Measurements from ENCODE around the gene TRAPPC11.

Gene TRAPPC11

DNA sequence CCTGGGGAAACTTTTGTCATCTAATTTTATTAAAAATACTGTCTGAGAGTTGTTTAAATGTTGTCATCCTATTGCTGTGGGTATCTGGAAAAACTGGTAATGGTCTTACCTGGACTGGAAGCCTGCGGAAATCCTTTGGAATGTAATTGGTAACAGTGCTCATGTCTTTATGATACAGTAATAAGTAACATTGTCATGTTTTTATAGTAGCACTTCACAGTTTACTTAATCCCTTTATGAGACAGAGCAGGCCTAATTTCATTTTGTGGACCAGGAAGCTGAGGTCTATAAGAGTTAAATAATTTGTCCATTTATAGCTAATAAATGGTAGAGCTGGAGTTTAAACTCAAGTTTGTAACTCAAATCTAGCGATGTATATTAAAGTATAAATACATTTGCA is 88.3 kb downstream of the TRAPPC11 start:
- H3K4me3 ChIP-seq (ENCODE audit: low read depth, low read length, poor library complexity, severe bottlenecking), result no peak overlapping the region
- H3K9ac ChIP-seq (ENCODE audit: low read length), result no peak overlapping the region
- no peaks in the 10 kb centered on the region for H3K9me3 ChIP-seq (ENCODE audit: low read length)
- no peaks in the 10 kb centered on the region for H3K27me3 ChIP-seq (ENCODE audit: insufficient read depth, low read length)
- H3K4me2 ChIP-seq (ENCODE audit: low read length), result no peak overlapping the region
- no peaks in the 10 kb centered on the region for H4K20me1 ChIP-seq (ENCODE audit: insufficient read depth, low read length)
- TF ChIP-seq, protein P1, sequence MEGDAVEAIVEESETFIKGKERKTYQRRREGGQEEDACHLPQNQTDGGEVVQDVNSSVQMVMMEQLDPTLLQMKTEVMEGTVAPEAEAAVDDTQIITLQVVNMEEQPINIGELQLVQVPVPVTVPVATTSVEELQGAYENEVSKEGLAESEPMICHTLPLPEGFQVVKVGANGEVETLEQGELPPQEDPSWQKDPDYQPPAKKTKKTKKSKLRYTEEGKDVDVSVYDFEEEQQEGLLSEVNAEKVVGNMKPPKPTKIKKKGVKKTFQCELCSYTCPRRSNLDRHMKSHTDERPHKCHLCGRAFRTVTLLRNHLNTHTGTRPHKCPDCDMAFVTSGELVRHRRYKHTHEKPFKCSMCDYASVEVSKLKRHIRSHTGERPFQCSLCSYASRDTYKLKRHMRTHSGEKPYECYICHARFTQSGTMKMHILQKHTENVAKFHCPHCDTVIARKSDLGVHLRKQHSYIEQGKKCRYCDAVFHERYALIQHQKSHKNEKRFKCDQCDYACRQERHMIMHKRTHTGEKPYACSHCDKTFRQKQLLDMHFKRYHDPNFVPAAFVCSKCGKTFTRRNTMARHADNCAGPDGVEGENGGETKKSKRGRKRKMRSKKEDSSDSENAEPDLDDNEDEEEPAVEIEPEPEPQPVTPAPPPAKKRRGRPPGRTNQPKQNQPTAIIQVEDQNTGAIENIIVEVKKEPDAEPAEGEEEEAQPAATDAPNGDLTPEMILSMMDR (IDR thresholded peaks at IDR 0.05; ENCODE audit: low read length), result no peak
- no peak for TF ChIP-seq EZH2 (IDR thresholded peaks at IDR 0.05; ENCODE audit: borderline replicate concordance, low read length)
- H3K36me3 ChIP-seq (ENCODE audit: insufficient read depth, low read length), result no peaks in the 10 kb centered on the region
- no peak overlapping the region for H3K27ac ChIP-seq (ENCODE audit: low read depth, low read length, poor library complexity, severe bottlenecking)
- H3K4me1 ChIP-seq (ENCODE audit: insufficient read depth, low read length, severe bottlenecking), result no peaks in the 10 kb centered on the region
- H3K9me2 ChIP-seq (ENCODE audit: low read depth, low read length), result no peaks in the 10 kb centered on the region
- H3F3A ChIP-seq (ENCODE audit: insufficient read depth, low read length), result no peaks in the 10 kb centered on the region
- H3K79me2 ChIP-seq (ENCODE audit: insufficient read depth, low read length), result no peaks in the 10 kb centered on the region
- H2AFZ ChIP-seq (ENCODE audit: low read length), result no peak overlapping the region

DNA sequence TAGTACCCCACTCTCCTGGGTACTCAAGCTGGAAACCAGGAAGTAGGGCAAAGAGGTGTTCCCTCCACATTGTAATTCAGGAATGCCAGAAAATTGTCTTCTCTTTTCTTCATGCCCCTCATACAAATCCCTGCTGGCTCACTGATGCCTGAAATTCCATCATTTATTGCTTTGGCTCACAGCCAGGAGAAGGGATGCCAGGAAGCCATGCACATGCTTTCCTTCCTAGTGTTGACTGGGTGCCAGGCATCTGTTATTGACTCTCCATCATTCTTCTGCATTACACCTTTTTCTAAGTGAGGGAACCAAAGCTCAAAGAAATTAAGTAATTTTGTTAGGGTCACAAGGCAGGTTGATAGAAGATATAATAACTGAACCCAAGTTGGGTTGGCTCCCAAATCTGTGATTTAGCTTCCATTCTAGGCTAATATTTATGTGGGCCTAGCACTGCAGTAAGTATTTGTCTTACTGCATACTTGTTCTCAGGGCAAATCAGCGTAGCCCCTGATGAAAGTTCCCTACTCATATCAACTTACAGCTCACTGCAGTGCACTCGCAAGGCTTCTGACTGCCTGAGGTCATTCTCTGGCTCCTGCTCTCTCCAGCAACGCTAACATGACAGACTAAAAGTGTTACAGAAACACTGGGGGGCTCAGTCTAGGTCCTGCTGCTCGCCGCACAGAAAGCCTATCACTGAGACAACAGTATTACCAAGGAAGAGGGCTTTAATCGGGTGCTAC is 89.0 kb downstream of the TRAPPC11 start:
- Histone ChIP-seq H3K4me3 (ENCODE audit: low read depth, low read length, poor library complexity, severe bottlenecking) (no peak overlapping the region), H3K9me3 (ENCODE audit: low read length) (no peaks in the 10 kb centered on the region), H3K9me2 (ENCODE audit: low read depth, low read length) (no peaks in the 10 kb centered on the region), H3K4me2 (ENCODE audit: low read length) (no peak overlapping the region), H4K20me1 (ENCODE audit: insufficient read depth, low read length) (no peaks in the 10 kb centered on the region), H3K36me3 (ENCODE audit: insufficient read depth, low read length) (no peaks in the 10 kb centered on the region), H3K4me1 (ENCODE audit: insufficient read depth, low read length, severe bottlenecking) (no peaks in the 10 kb centered on the region), H3K79me2 (ENCODE audit: insufficient read depth, low read length) (no peaks in the 10 kb centered on the region), H3K27me3 (ENCODE audit: insufficient read depth, low read length) (no peaks in the 10 kb centered on the region), H3K27ac (ENCODE audit: low read depth, low read length, poor library complexity, severe bottlenecking) (no peak overlapping the region), H3F3A (ENCODE audit: insufficient read depth, low read length) (no peaks in the 10 kb centered on the region), H2AFZ (ENCODE audit: low read length) (no peak overlapping the region), H3K9ac (ENCODE audit: low read length) (no peak overlapping the region)
- TF ChIP-seq, protein P1 (IDR thresholded peaks at IDR 0.05; ENCODE audit: low read length), result no peak
- TF ChIP-seq EZH2 (IDR thresholded peaks at IDR 0.05; ENCODE audit: borderline replicate concordance, low read length), result no peak

GRCh38 chr4:183751106-183751505 is 92.0 kb downstream of the TRAPPC11 start:
- no peak overlapping the region for H3K9ac ChIP-seq (ENCODE audit: low read length)
- H2AFZ ChIP-seq (ENCODE audit: low read length), result no peak overlapping the region

More at GRCh38 chr4:183751106-183751505, 92.0 kb downstream of the TRAPPC11 start:
- Histone ChIP-seq H3K4me2 (ENCODE audit: low read length) (no peak overlapping the region), H3K4me3 (ENCODE audit: low read depth, low read length, poor library complexity, severe bottlenecking) (no peak overlapping the region), H3K79me2 (ENCODE audit: insufficient read depth, low read length) (no peaks in the 10 kb centered on the region), H4K20me1 (ENCODE audit: insufficient read depth, low read length) (no peaks in the 10 kb centered on the region), H3K9me2 (ENCODE audit: low read depth, low read length) (no peaks in the 10 kb centered on the region), H3K36me3 (ENCODE audit: insufficient read depth, low read length) (no peaks in the 10 kb centered on the region), H3F3A (ENCODE audit: insufficient read depth, low read length) (no peaks in the 10 kb centered on the region), H3K27me3 (ENCODE audit: insufficient read depth, low read length) (no peaks in the 10 kb centered on the region; the same call in 1 of the 2 replicates), H3K4me1 (ENCODE audit: insufficient read depth, low read length, severe bottlenecking) (no peaks in the 10 kb centered on the region), H3K9me3 (ENCODE audit: low read length) (no peaks in the 10 kb centered on the region), H3K27ac (ENCODE audit: low read depth, low read length, poor library complexity, severe bottlenecking) (no peak overlapping the region)
- no peak for TF ChIP-seq EZH2 (IDR thresholded peaks at IDR 0.05; ENCODE audit: borderline replicate concordance, low read length)
- TF ChIP-seq, protein P1 (IDR thresholded peaks at IDR 0.05; ENCODE audit: low read length), result no peak
